Measurements from ENCODE around the gene CSRNP3.

The CSRNP3 gene

GRCh38 chr2:165716091-165716490 lies 246.6 kb downstream of the CSRNP3 start:
- Histone ChIP-seq H3K9me2 (ENCODE audit: low read depth, low read length) (no peaks in the 10 kb centered on the region), H3K9me3 (ENCODE audit: low read length) (no peaks in the 10 kb centered on the region), H3K27me3 (ENCODE audit: insufficient read depth, low read length) (no peaks in the 10 kb centered on the region), H3K27ac (ENCODE audit: low read depth, low read length, poor library complexity, severe bottlenecking) (no peak overlapping the region), H3K4me3 (ENCODE audit: low read depth, low read length, poor library complexity, severe bottlenecking) (no peak overlapping the region), H3K79me2 (ENCODE audit: insufficient read depth, low read length) (no peaks in the 10 kb centered on the region), H2AFZ (ENCODE audit: low read length) (no peak overlapping the region), H3K9ac (ENCODE audit: low read length) (no peak overlapping the region), H3F3A (ENCODE audit: insufficient read depth, low read length) (no peaks in the 10 kb centered on the region), H4K20me1 (ENCODE audit: insufficient read depth, low read length) (no peaks in the 10 kb centered on the region), H3K4me2 (ENCODE audit: low read length) (no peak overlapping the region), H3K4me1 (ENCODE audit: insufficient read depth, low read length, severe bottlenecking) (no peaks in the 10 kb centered on the region), H3K36me3 (ENCODE audit: insufficient read depth, low read length) (no peaks in the 10 kb centered on the region)
- no peak for TF ChIP-seq CTCF (IDR thresholded peaks at IDR 0.05; ENCODE audit: low read length)

- no peak overlapping the region for H3K9ac ChIP-seq (ENCODE audit: low read length)
- H3K36me3 ChIP-seq (ENCODE audit: insufficient read depth, low read length): no peaks in the 10 kb centered on the region
- no peak overlapping the region for H3K4me2 ChIP-seq (ENCODE audit: low read length)
- H3K27me3 ChIP-seq (ENCODE audit: insufficient read depth, low read length): no peaks in the 10 kb centered on the region
- H2AFZ ChIP-seq (ENCODE audit: low read length): no peak overlapping the region
- H3K27ac ChIP-seq (ENCODE audit: low read depth, low read length, poor library complexity, severe bottlenecking): no peak overlapping the region
- no peaks in the 10 kb centered on the region for H3K9me2 ChIP-seq (ENCODE audit: low read depth, low read length)
- H4K20me1 ChIP-seq (ENCODE audit: insufficient read depth, low read length): no peaks in the 10 kb centered on the region
- H3K4me1 ChIP-seq (ENCODE audit: insufficient read depth, low read length, severe bottlenecking): no peaks in the 10 kb centered on the region
- no peaks in the 10 kb centered on the region for H3F3A ChIP-seq (ENCODE audit: insufficient read depth, low read length)
- H3K4me3 ChIP-seq (ENCODE audit: low read depth, low read length, poor library complexity, severe bottlenecking): no peak overlapping the region
- H3K9me3 ChIP-seq (ENCODE audit: low read length): no peaks in the 10 kb centered on the region
- TF ChIP-seq CTCF (IDR thresholded peaks at IDR 0.05; ENCODE audit: low read length) (no peak), EZH2 (IDR thresholded peaks at IDR 0.05; ENCODE audit: borderline replicate concordance, low read length) (no peak)
- H3K79me2 ChIP-seq (ENCODE audit: insufficient read depth, low read length): no peaks in the 10 kb centered on the region
Observed at GRCh38 chr2:165718610-165719210, 249.2 kb downstream of the CSRNP3 start.

- no peaks in the 10 kb centered on the region for H3K79me2 ChIP-seq (ENCODE audit: insufficient read depth, low read length)
- H3K27me3 ChIP-seq (ENCODE audit: insufficient read depth, low read length): no peaks in the 10 kb centered on the region
Observed at GRCh38 chr2:165720511-165720910, 251.0 kb downstream of the CSRNP3 start.

More at GRCh38 chr2:165720511-165720910, 251.0 kb downstream of the CSRNP3 start:
- Histone ChIP-seq H4K20me1 (ENCODE audit: insufficient read depth, low read length) (no peaks in the 10 kb centered on the region), H2AFZ (ENCODE audit: low read length) (no peak overlapping the region), H3K9me3 (ENCODE audit: low read length) (no peaks in the 10 kb centered on the region), H3K36me3 (ENCODE audit: insufficient read depth, low read length) (no peaks in the 10 kb centered on the region), H3F3A (ENCODE audit: insufficient read depth, low read length) (no peaks in the 10 kb centered on the region), H3K4me1 (ENCODE audit: insufficient read depth, low read length, severe bottlenecking) (no peaks in the 10 kb centered on the region), H3K27ac (ENCODE audit: low read depth, low read length, poor library complexity, severe bottlenecking) (no peak overlapping the region), H3K9ac (ENCODE audit: low read length) (no peak overlapping the region), H3K4me2 (ENCODE audit: low read length) (no peak overlapping the region), H3K9me2 (ENCODE audit: low read depth, low read length) (no peaks in the 10 kb centered on the region), H3K4me3 (ENCODE audit: low read depth, low read length, poor library complexity, severe bottlenecking) (no peak overlapping the region)
- TF ChIP-seq EZH2 (IDR thresholded peaks at IDR 0.05; ENCODE audit: borderline replicate concordance, low read length): no peak
- no peak for TF ChIP-seq CTCF (IDR thresholded peaks at IDR 0.05; ENCODE audit: low read length)

Measured in OCI-LY1 (cell line).